Measurements from ENCODE around the gene GPX1.

The GPX1 gene

DNA sequence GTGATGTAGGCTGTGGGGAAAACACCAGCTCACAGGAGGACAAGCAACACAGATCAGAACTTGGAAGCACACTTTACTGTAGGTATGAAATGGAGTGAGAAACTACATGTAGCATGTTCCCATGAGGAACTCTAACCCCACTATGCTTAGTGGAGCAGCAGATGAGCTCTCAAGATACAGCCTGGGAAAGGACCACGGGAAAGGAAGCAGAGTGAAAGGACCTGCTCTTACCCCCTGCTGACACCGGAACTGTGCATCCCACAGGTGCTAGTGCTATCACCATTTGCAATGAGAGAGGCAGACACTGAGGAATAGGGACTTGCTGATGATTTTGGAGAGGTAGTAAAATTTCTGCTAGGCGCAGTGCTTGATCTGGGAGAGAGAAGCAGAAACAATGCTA is 46.9 kb downstream of the GPX1 start:
- DNase-seq: no peak

DNA sequence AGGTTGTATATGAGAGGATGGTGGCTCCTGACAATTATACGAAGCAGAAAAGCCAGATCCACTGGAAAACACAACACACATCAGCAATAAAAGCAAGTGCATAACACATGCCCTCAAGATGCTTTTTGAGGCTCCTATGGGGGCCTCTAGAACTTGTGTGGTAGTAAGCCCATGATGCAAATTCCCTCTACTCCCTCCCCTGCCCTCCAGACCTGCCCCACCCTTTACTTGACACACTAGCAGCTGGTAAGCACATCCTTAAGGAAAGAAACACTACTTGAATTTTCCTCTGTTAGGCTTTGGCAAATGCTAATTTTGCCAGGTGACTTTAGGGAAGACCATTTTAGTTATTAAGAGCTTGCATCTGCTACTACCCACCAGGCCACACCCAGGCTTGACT is 47.5 kb downstream of the GPX1 start:
- DNase-seq: no peak
